ENCODE measurements around the gene GIN1. TPM values are rescaled to one million over a fixed set of nuclear protein-coding genes. Genes with fewer than 3 reads are reported as not detected.

GIN1 gene
- total and polyA plus RNA-seq, 2 of the 4 experiments (the other 2 are of a cell fraction) = 2.9 to 3.1 TPM

- Histone ChIP-seq H3K4me1 (ENCODE audit: control insufficient read depth, insufficient read depth, low read length) (no peaks in the 10 kb centered on the region), H3K9ac (ENCODE audit: low read depth, low read length) (no peak overlapping the region), H3K18ac (ENCODE audit: low read depth, low read length) (no peak overlapping the region), H2AK9ac (replicated peaks; ENCODE audit: low read depth, low read length, poor library complexity) (no peak overlapping the region), H3K14ac (replicated peaks; ENCODE audit: low read depth, low read length) (no peak overlapping the region), H4K91ac (ENCODE audit: insufficient read depth, low read depth, low read length) (no peak overlapping the region), H3K27me3 (ENCODE audit: control insufficient read depth, insufficient read depth, low read length) (no peaks in the 10 kb centered on the region), H3K9me3 (ENCODE audit: control insufficient read depth, insufficient read depth, low read length) (no peaks in the 10 kb centered on the region), H2BK5ac (ENCODE audit: low read depth, low read length, poor library complexity, severe bottlenecking) (no peak overlapping the region), H3K36me3 (ENCODE audit: control insufficient read depth, insufficient read depth, low read length) (no peaks in the 10 kb centered on the region), H3K56ac (ENCODE audit: extremely low read depth, insufficient read depth, low read length) (no peak overlapping the region), H3K4ac (ENCODE audit: low read depth, low read length) (no peak overlapping the region), H4K8ac (ENCODE audit: low read depth in 2 of 2, low read length in 2 of 2) (no peak overlapping the region), H4K5ac (ENCODE audit: low read depth, low read length) (no peak overlapping the region), H3K23ac (ENCODE audit: low read depth, low read length) (no peak overlapping the region), H2BK120ac (ENCODE audit: low read depth, low read length) (no peak overlapping the region), H4K20me1 (ENCODE audit: insufficient read depth, low read length) (no peaks in the 10 kb centered on the region), H3K27ac (ENCODE audit: insufficient read depth, low read length) (no peak overlapping the region), H3K4me3 (ENCODE audit: insufficient read depth, low read depth, low read length) (no peak overlapping the region), H3K4me2 (ENCODE audit: low read depth, low read length) (no peak overlapping the region), H2BK15ac (ENCODE audit: low read depth, low read length) (no peak overlapping the region), H2AK5ac (ENCODE audit: low read depth, low read length) (no peak overlapping the region), H2AFZ (replicated peaks; ENCODE audit: low read length, poor library complexity) (no peak overlapping the region), H3K9me1 (ENCODE audit: insufficient read depth, low read length) (no peaks in the 10 kb centered on the region), H3K79me1 (ENCODE audit: low read depth in 1 of 2, low read length in 2 of 2) (peaks cover 16 to 20% of the 10 kb centered on the region in 2 experiments), H2BK20ac (ENCODE audit: low read depth, low read length) (no peak overlapping the region)
- ChIA-PET CTCF (interaction anchor here (1.0 kb wide), 1 partner anchor 25 kb away, joined by 3 read pairs; no protein-coding TSS in a partner anchor), POLR2A (ENCODE audit: unreplicated experiment) (no interaction called here)
- no peak for TF ChIP-seq ELK1 (IDR thresholded peaks at IDR 0.05; ENCODE audit: borderline replicate concordance, low read depth, low read length)
- TF ChIP-seq RAD21 (IDR thresholded peaks at IDR 0.05; ENCODE audit: low read length) = no peak
- TF ChIP-seq MAZ (IDR thresholded peaks at IDR 0.05; ENCODE audit: borderline replicate concordance, low read depth, low read length) = no peak
- TF ChIP-seq POLR2A (IDR thresholded peaks at IDR 0.05; ENCODE audit: low read depth, low read length) = no peak
- no peak for TF ChIP-seq MAFK (IDR thresholded peaks at IDR 0.05; ENCODE audit: low read depth, low read length)
- TF ChIP-seq CHD1 (IDR thresholded peaks at IDR 0.05; ENCODE audit: low read depth, low read length) = no peak
- no peak for TF ChIP-seq MXI1 (IDR thresholded peaks at IDR 0.05; ENCODE audit: borderline replicate concordance, low read depth, low read length)
- TF ChIP-seq RCOR1 (IDR thresholded peaks at IDR 0.05; ENCODE audit: insufficient replicate concordance, low read length) = no peak
- TF ChIP-seq RFX5 (IDR thresholded peaks at IDR 0.05; ENCODE audit: low read depth, low read length) = no peak
- TF ChIP-seq NFE2L2 (IDR thresholded peaks at IDR 0.05; ENCODE audit: low read depth, low read length) = no peak
- TF ChIP-seq CEBPB (IDR thresholded peaks at IDR 0.05; ENCODE audit: low read depth, low read length) = no peak
- no peak for TF ChIP-seq SMC3 (IDR thresholded peaks at IDR 0.05; ENCODE audit: low read depth, low read length)
- no peak for TF ChIP-seq BHLHE40 (IDR thresholded peaks at IDR 0.05; ENCODE audit: low read depth, low read length)
- in situ Hi-C loops (cut with MboI; ENCODE audit: low sequenced_read_pairs) = no loop called here
- no peak for ATAC-seq (ENCODE audit: low read depth)
- intact Hi-C loops (cut with micrococcal nuclease) = no loop called here
- dilution Hi-C loops (cut with HindIII; ENCODE audit: low sequenced_read_pairs, unreplicated experiment) = no loop called here
- no peak for DNase-seq
- no TSS peak for BruUV-seq (replicated peaks)
- no CpG with 5 or more reads among the region's 2 CpGs for WGBS, 2 experiments (ENCODE audit: extremely low coverage in 2 of 2, insufficient read length in 1 of 2)
Measured at GRCh38 chr5:103114440-103114839, 5.5 kb downstream of the GIN1 start.

All from IMR-90 (cell line).